Osteocyte (in vitro differentiated cells): ENCODE measurements around the gene RASAL2. TPM values are rescaled to one million over a fixed set of nuclear protein-coding genes. Genes with fewer than 3 reads are reported as not detected.

Source experiments
- DNase-seq: peaks from one replicate; pipeline ENCODE4 v3.0.0; 2021; ENCODE audit warnings: mixed read lengths; ENCODE audit not compliant: unreplicated experiment; ENCODE audit errors: extremely low spot score
- H3K27ac Mint-ChIP-seq: one replicate; pipeline ENCODE4 v1.8.0; 2021; ENCODE audit warnings: mild to moderate bottlenecking, mixed read lengths; ENCODE audit not compliant: unreplicated experiment
- H3K27me3 Mint-ChIP-seq: one replicate; pipeline ENCODE4 v1.8.0; 2021; ENCODE audit warnings: mixed read lengths; ENCODE audit not compliant: unreplicated experiment
- H3K36me3 Mint-ChIP-seq: one replicate; pipeline ENCODE4 v1.8.0; 2021; ENCODE audit warnings: mixed read lengths; ENCODE audit not compliant: unreplicated experiment
- H3K4me1 Mint-ChIP-seq: one replicate; pipeline ENCODE4 v1.8.0; 2021; ENCODE audit warnings: mixed read lengths; ENCODE audit not compliant: unreplicated experiment
- H3K4me3 Mint-ChIP-seq: one replicate; pipeline ENCODE4 v1.8.0; 2021; ENCODE audit warnings: mild to moderate bottlenecking, moderate library complexity, mixed read lengths; ENCODE audit not compliant: unreplicated experiment
- H3K9me3 Mint-ChIP-seq: one replicate; pipeline ENCODE4 v1.8.0; 2021; ENCODE audit warnings: mixed read lengths; ENCODE audit not compliant: unreplicated experiment
- total RNA-seq: library from RNA; stranded (reverse); gene quantifications from 2 replicates; pipeline ENCODE4 v1.2.1, GENCODE V29; 2021
- TF ChIP-seq, protein P1 (sequence below): fragments of 200-600 bp; sonication (generic); IDR thresholded peaks from 2 replicates; pipeline ENCODE4 v1.5.0; 2021; ENCODE audit warnings: antibody characterized with exemption, mild to moderate bottlenecking, moderate library complexity

The RASAL2 gene
- total RNA-seq, 1 donor from 2014 or later: 34.2 TPM

DNA sequence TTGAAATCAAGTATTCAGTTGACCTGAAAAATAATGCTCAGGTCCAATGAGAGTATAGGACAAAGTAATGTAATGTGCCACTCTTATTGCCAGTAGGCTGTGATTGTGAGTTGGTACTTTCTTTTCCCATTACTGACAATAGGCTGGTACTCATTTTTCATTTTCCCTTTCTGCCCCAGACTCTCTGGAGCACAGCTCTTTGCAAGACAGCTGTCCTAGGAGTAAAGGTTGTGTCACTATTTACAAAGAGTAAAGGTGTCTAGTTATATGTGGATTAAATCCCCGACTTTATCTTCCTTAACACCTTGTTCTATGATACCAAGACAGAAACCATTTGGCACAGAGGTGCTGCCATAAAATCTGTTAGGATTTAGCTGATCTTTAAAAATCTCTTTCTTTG lies 32.3 kb upstream of the RASAL2 start:
- Mint-ChIP-seq H3K27me3 (no peaks in the 10 kb centered on the region), H3K4me1 (peaks cover 54% of the 10 kb centered on the region), H3K9me3 (no peaks in the 10 kb centered on the region), H3K36me3 (no peaks in the 10 kb centered on the region), H3K4me3 (no peak overlapping the region), H3K27ac (peak overlapping the region; percentile 95)
- DNase-seq: no peak
- TF ChIP-seq, protein P1, sequence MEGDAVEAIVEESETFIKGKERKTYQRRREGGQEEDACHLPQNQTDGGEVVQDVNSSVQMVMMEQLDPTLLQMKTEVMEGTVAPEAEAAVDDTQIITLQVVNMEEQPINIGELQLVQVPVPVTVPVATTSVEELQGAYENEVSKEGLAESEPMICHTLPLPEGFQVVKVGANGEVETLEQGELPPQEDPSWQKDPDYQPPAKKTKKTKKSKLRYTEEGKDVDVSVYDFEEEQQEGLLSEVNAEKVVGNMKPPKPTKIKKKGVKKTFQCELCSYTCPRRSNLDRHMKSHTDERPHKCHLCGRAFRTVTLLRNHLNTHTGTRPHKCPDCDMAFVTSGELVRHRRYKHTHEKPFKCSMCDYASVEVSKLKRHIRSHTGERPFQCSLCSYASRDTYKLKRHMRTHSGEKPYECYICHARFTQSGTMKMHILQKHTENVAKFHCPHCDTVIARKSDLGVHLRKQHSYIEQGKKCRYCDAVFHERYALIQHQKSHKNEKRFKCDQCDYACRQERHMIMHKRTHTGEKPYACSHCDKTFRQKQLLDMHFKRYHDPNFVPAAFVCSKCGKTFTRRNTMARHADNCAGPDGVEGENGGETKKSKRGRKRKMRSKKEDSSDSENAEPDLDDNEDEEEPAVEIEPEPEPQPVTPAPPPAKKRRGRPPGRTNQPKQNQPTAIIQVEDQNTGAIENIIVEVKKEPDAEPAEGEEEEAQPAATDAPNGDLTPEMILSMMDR: no peak

GRCh38 chr1:178064191-178064821 lies 29.6 kb upstream of the RASAL2 start:
- Mint-ChIP-seq H3K4me1 (peaks cover 27% of the 10 kb centered on the region), H3K36me3 (no peaks in the 10 kb centered on the region), H3K27me3 (no peaks in the 10 kb centered on the region), H3K4me3 (no peak overlapping the region), H3K27ac (no peak overlapping the region), H3K9me3 (no peaks in the 10 kb centered on the region)
- TF ChIP-seq, protein P1: no peak
- DNase-seq: no peak

GRCh38 chr1:178065250-178065649 lies 28.7 kb upstream of the RASAL2 start:
- H3K36me3 Mint-ChIP-seq: no peaks in the 10 kb centered on the region
- H3K27ac Mint-ChIP-seq: no peak overlapping the region
- TF ChIP-seq, protein P1: no peak
- no peaks in the 10 kb centered on the region for H3K9me3 Mint-ChIP-seq
- H3K27me3 Mint-ChIP-seq: no peaks in the 10 kb centered on the region
- DNase-seq: no peak
- no peak overlapping the region for H3K4me3 Mint-ChIP-seq
- H3K4me1 Mint-ChIP-seq: peaks cover 18% of the 10 kb centered on the region

- Mint-ChIP-seq H3K4me3 (no peak overlapping the region), H3K9me3 (no peaks in the 10 kb centered on the region), H3K36me3 (no peaks in the 10 kb centered on the region), H3K4me1 (peaks cover 7% of the 10 kb centered on the region), H3K27ac (no peak overlapping the region), H3K27me3 (no peaks in the 10 kb centered on the region)
- TF ChIP-seq, protein P1: no peak
- no peak for DNase-seq
Measured at GRCh38 chr1:178066296-178066907, 27.5 kb upstream of the RASAL2 start.

DNA sequence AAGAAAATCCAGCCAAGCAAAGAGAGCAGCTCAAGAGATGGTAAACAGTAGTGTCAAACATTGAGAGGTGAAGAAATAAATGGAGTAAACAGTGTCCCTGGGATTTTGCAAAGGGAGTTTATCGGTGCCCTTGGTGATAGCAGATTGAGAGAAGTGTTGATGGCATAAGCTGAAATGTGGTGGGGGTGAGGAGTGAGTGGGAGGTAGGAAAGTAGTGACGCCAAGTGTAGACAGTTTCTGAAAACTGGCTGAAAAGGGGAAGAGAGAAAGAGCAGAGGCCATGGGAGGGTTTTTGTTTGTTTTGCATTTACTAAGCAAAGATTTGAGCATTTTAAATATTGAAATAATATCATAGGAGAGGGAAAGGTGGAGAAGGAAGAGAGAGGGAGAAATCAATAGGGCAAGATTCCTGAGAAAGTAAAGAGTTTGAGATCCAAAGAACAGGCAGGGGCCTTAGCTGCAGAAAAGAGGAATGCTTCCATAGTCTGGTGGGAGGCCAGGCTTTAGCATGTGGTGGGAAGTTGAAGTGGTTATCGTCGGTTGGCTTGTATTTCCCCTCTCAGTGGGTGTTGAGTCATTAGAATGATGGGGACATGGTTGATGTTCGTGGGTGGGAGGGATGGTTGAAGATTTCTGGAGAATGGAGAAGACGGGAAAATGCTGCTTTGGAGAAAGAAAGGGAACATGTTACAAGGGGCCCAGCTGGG lies 26.8 kb upstream of the RASAL2 start:
- Mint-ChIP-seq H3K9me3 (no peaks in the 10 kb centered on the region), H3K4me1 (peaks cover under 1% of the 10 kb centered on the region), H3K4me3 (no peak overlapping the region), H3K36me3 (no peaks in the 10 kb centered on the region), H3K27ac (no peak overlapping the region), H3K27me3 (no peaks in the 10 kb centered on the region)
- TF ChIP-seq, protein P1: no peak
- no peak for DNase-seq
